ENCODE results near the gene SRD5A1. TPM values are rescaled to one million over a fixed set of nuclear protein-coding genes. Genes with fewer than 3 reads are reported as not detected.

The SRD5A1 gene
- total RNA-seq (10 to 100 TPM in 3 of 9 donors, 1 to 10 TPM in 6; 1.9 to 15.0 (median 9.1) TPM), polyA plus RNA-seq (1 to 10 TPM; 1.6 to 3.7 (median 1.7) TPM)
- long read RNA-seq, donor 1, full-length matches to known transcripts, result 4 of 4 reads
- long read RNA-seq, donor 1, partial matches to known transcripts, result 0 of 4 reads
- long read RNA-seq, donor 1, other reads (novel, unspliced or antisense), result 0 of 4 reads
- long read RNA-seq, donor 2, full-length matches to known transcripts, result 2 of 2 reads
- long read RNA-seq, donor 2, partial matches to known transcripts, result 0 of 2 reads
- long read RNA-seq, donor 2, other reads (novel, unspliced or antisense), result 0 of 2 reads
- long read RNA-seq, donor 3, result 0 reads
- long read RNA-seq, donor 4, result 0 reads
- long read RNA-seq, donor 5, full-length matches to known transcripts, result 7 of 8 reads
- long read RNA-seq, donor 5, partial matches to known transcripts, result 0 of 8 reads
- long read RNA-seq, donor 5, other reads (novel, unspliced or antisense), result 1 of 8 reads
- long read RNA-seq, donor 6, full-length matches to known transcripts, result 6 of 7 reads
- long read RNA-seq, donor 6, partial matches to known transcripts, result 0 of 7 reads
- long read RNA-seq, donor 6, other reads (novel, unspliced or antisense), result 1 of 7 reads
- long read RNA-seq, donor 7, full-length matches to known transcripts, result 2 of 2 reads
- long read RNA-seq, donor 7, partial matches to known transcripts, result 0 of 2 reads
- long read RNA-seq, donor 7, other reads (novel, unspliced or antisense), result 0 of 2 reads
- long read RNA-seq, donor 8, full-length matches to known transcripts, result 9 of 9 reads
- long read RNA-seq, donor 8, partial matches to known transcripts, result 0 of 9 reads
- long read RNA-seq, donor 8, other reads (novel, unspliced or antisense), result 0 of 9 reads
- long read RNA-seq, donor 9, partial matches to known transcripts, result 5 of 5 reads
- long read RNA-seq, donor 9, other reads (novel, unspliced or antisense), result 0 of 5 reads
- long read RNA-seq, donor 10, result 0 reads

GRCh38 chr5:6632888-6633468, at the start of gene SRD5A1, which contains the start of gene NSUN2:
Gene SRD5A1, plus strand, starts transcription at chr5:6633440. Its CDS starts 137 bp downstream, at chr5:6633577.
Gene NSUN2, minus strand, starts transcription at chr5:6633044. Its CDS starts 65 bp downstream, at chr5:6632979.
- DNase-seq, result peak; percentile 87 to 92 (median 90)
- intact Hi-C loops (cut with DNase I), result loop anchor here (2.0 to 10.0 kb wide), 3 partner anchors 82 to 114 kb away; partner anchors contain the start of gene TENT4A (in 1 of the 2)
- peak within 1 kb of the TSS; percentile 86 to 92 (median 91) for H3K27ac ChIP-seq
- peaks cover 6 to 24% of the 10 kb centered on the region in 2 donors for H3K4me1 ChIP-seq (replicated peaks in 1 of 2)
- TF ChIP-seq CTCF (IDR thresholded peaks at IDR 0.05) (no peak), POLR2A (IDR thresholded peaks at IDR 0.05) (peak; percentile 29 to 56)
- H3K27me3 ChIP-seq, result no peaks in the 10 kb centered on the region
- H3K4me3 ChIP-seq, result peak within 1 kb of the TSS; percentile 34 to 92 (median 70)
- peaks cover 0 to 23% of the 10 kb centered on the region in 2 donors for H3K36me3 ChIP-seq (replicated peaks in 1 of 2)
- 0 to 1% (median 0%) methylated on average over 15 to 66 of the region's 66 CpGs; no CpG with 5 or more reads in 1 of the 4 donors for WGBS, 4 donors
- no peaks in the 10 kb centered on the region for H3K9me3 ChIP-seq (replicated peaks in 1 of 3)

GRCh38 chr5:6584101-6584645, 49.1 kb upstream of the SRD5A1 start:
- DNase-seq, result peak in 1 of 7 donors; percentile 29
- intact Hi-C loops (cut with DNase I), result no loop called here

GRCh38 chr5:6584727-6585126, 48.5 kb upstream of the SRD5A1 start:
- intact Hi-C loops (cut with DNase I), result no loop called here
- H3K9me3 ChIP-seq (replicated peaks in 1 of 3), result no peaks in the 10 kb centered on the region
- peaks cover 10% of the 10 kb centered on the region for H3K27me3 ChIP-seq
- peaks cover 0 to 4% of the 10 kb centered on the region in 2 donors for H3K4me1 ChIP-seq (replicated peaks in 1 of 2)
- WGBS, 4 donors, result 70 to 79% (median 75%) methylated on average over 5 to 8 of the region's 8 CpGs
- TF ChIP-seq POLR2A (IDR thresholded peaks at IDR 0.05), result no peak
- no peak for TF ChIP-seq CTCF (IDR thresholded peaks at IDR 0.05)
- no peak overlapping the region for H3K4me3 ChIP-seq
- no peaks in the 10 kb centered on the region for H3K36me3 ChIP-seq (replicated peaks in 1 of 2)
- H3K27ac ChIP-seq, result no peak overlapping the region
- peak in 1 of 7 donors; percentile 49 for DNase-seq

More at GRCh38 chr5:6584101-6584645, 49.1 kb upstream of the SRD5A1 start:
- peaks cover 0 to 4% of the 10 kb centered on the region in 2 donors for H3K4me1 ChIP-seq (replicated peaks in 1 of 2)
- H3K9me3 ChIP-seq (replicated peaks in 1 of 3), result no peaks in the 10 kb centered on the region
- TF ChIP-seq CTCF (IDR thresholded peaks at IDR 0.05) (no peak), POLR2A (IDR thresholded peaks at IDR 0.05) (no peak)
- H3K27ac ChIP-seq, result no peak overlapping the region
- 70 to 78% (median 77%) methylated on average over 6 of the region's 6 CpGs for WGBS, 4 donors
- H3K27me3 ChIP-seq, result peaks cover 10% of the 10 kb centered on the region
- no peaks in the 10 kb centered on the region for H3K36me3 ChIP-seq (replicated peaks in 1 of 2)
- no peak overlapping the region for H3K4me3 ChIP-seq

All from adrenal gland (tissue), 19 donors.